Fibroblast of skin of right quadriceps (primary cell): ENCODE data around the gene CLSTN2.
A peak's percentile ranks its signal among the peaks of the same experiment; 100 is the strongest.

Source experiments
- DNase-seq: peaks from one replicate; pipeline ENCODE4 v3.0.0-alpha.2; 2013

Gene CLSTN2

DNA sequence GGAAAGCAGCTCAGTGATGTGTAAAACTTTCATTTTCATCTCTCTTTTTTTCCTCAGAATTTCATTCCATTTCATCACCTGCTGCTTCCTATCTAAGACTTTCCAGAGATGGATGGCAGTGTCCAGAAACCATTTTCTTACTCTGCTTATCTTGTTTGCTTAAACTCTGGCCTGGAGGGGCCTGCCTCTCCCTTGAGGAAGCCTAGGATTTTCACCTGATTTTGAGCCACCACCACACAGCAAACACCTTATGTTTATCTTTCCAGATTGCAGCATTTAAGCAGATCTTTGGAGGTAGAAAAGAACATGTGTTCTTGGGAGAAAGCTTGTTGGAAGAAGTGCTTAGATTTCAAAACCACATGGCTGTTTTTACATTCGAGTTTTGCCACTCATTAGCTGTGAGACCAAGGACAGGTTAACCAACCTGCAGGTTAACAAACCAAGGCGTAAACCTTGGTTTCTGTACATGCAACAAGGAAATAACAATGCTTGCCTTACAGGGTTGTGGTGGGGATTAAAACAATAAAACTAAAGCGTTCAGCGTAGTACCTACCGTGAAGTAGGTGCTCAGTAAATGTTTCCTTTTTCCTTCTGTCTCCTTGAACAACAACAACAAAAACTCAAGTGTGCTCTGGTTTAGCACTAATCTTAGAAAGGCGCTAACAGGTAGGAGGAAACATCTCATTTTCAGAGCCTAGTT lies 120.3 kb downstream of the CLSTN2 start:
- DNase-seq, result no peak

GRCh38 chr3:140056047-140056446 lies 121.1 kb downstream of the CLSTN2 start:
- no peak for DNase-seq

- DNase-seq, result no peak
These were observed 126.2 kb downstream of the CLSTN2 start for GRCh38 chr3:140061211-140061610.

- no peak for DNase-seq
These were observed 127.5 kb downstream of the CLSTN2 start for GRCh38 chr3:140062461-140062860.

- DNase-seq, result no peak
These were observed 132.5 kb downstream of the CLSTN2 start for GRCh38 chr3:140067487-140067886.

GRCh38 chr3:140068494-140069017 lies 133.6 kb downstream of the CLSTN2 start:
- no peak for DNase-seq

GRCh38 chr3:140073278-140074045 lies 138.5 kb downstream of the CLSTN2 start:
- DNase-seq, result no peak

GRCh38 chr3:140076552-140076951 lies 141.6 kb downstream of the CLSTN2 start:
- DNase-seq, result no peak

DNA sequence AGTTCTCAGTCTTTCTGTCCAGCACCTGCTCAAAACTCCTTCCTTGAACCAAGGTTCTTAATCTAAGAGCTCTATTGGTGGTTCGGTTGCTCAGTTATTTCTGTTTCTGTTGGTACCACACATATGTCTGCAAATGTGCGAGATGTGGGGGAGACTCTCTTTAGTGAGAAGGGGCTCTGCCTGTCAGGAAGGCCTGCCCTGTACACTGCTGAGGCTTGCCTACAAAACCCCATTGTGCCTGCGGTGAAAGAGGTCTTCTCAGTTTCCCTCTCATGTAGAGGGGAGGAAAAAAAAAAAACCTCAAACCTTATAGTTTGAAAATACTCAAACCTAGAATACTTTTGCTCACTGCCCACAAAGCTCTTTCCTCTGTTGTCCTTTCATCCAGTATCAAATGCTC lies 142.4 kb downstream of the CLSTN2 start:
- no peak for DNase-seq

- DNase-seq, result no peak
These were observed 143.4 kb downstream of the CLSTN2 start for GRCh38 chr3:140078343-140078742.

- no peak for DNase-seq
These were observed 144.0 kb downstream of the CLSTN2 start for GRCh38 chr3:140078940-140079339.

DNA sequence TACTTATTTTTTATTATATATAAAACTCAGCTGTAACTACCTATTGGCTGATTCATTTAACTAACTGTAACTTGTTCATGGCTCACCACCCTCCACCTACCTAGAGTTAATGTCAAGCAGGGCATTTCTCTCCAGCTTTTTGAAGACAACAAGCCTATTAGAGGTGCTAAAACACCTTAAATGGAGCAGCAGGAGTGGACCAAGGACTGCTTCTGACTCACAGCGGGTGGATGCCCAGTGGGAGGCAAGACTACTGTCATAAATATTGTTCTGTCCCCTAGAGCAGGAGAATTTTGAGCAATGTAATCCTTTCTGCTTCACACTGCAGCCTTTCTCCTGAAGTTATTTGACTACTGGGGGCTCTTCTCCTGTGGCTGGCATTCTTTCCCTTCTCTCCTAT lies 146.9 kb downstream of the CLSTN2 start:
- no peak for DNase-seq

DNA sequence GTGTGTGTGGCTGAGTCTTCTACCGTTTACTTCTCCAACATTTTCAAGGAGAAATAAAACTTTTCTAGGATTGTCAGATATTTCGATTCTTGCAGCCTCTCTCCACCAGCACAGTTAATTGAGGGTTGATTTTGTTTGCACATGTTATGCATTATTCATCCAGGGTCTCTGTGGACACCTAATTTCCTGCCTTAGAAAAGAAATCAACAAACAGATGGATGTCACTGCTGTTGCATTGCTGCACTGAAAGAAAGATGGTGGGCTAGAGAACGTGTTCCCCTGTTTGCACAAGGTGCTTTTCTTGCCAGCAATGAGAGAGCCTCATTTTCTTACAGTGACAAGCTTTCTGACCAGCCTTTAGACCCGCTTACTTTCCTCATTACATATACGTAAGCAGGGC lies 150.0 kb downstream of the CLSTN2 start:
- no peak for DNase-seq

GRCh38 chr3:140086642-140087041 lies 151.7 kb downstream of the CLSTN2 start:
- DNase-seq, result no peak

- DNase-seq, result no peak
These were observed 153.1 kb downstream of the CLSTN2 start for GRCh38 chr3:140088058-140088457.

- no peak for DNase-seq
These were observed 153.5 kb downstream of the CLSTN2 start for GRCh38 chr3:140088513-140088912.

DNA sequence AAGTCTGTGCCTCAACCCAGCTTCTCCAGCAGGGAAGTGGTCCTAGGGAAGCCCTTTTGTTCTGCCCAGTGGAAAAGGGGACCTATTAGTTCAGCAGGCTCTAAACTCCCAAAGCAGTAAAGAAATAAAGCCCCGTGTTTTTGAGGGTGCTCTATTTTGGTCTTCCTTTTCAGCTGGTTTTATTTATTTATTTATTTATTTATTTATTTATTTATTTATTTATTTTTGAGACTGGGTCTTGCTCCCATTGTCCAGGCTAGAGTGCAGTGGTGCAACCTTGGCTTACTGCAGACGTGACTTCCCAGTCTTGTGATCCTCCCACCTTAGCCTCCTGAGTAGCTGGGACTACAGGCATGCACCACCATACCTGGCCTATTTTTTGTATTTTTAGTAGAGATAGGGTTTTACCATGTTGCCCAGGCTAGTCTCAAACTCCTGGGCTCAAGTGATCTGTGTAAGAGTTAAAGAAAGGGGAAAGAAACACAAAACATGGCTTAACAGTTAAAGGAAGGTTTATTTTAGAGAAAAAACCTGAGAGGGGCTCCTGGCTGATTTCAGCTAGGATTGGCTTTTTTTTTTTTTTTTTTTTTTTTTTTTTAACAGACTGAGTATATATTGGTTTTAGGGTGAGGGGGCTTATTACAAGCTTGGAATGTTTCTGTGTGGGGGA lies 154.6 kb downstream of the CLSTN2 start:
- no peak for DNase-seq

DNA sequence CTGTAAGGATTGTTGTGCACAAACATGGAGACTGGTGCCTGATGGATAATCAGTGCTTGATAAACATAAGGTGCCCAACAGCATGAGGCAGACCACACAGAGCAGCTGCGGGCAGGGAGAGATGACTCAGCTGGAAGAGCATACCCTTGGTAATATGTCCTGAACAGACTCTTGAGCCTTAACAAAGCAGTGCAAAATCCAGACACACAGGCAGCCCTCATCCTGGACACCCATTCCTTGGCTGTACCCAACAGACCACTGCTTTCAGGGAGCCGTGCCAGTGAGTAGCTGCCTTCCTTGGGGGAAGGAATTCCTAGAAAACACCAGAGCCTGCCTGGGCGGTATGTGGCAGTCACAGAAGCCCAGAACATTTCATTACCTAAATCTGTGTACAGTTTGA lies 156.2 kb downstream of the CLSTN2 start:
- DNase-seq, result no peak

- DNase-seq, result no peak
These were observed 158.0 kb downstream of the CLSTN2 start for GRCh38 chr3:140092848-140093536.

DNA sequence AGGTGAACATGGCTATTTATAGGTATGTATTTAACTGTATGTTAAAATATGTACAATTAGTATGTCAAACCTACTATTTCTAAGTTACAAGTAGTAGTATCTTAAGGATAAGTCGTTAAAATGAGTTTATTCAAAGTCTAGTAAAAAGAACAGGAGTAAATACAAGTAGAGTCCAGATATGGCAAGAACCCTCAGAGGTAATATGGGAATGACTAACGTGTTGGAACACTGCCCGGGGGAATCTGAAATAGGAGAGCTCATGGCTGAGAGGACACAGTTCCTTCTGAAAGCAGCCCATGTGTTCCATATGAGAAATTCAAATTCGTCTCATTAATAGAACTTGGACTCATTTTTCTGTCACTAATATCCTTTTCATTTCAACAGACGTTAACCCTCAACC lies 158.8 kb downstream of the CLSTN2 start:
- peak; percentile 74 for DNase-seq

DNA sequence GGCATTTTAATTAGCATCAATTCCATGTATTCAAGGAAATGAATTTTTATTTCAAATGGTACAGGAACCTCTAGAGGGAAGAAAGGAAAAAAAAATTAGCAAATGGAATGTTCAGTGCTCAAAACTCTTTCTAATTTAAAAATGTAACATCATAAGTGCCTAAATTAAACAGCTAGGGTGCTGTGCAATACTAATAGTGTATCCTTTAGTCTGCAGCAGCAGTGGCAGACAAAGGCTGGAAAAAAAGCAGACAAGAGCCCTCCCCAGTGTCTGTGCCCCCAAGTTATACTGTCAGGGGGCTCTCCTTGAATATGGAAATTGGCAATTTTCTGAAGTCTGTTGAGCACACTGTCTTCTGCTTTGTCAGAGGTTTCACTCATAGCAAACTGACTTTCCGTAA lies 159.5 kb downstream of the CLSTN2 start:
- no peak for DNase-seq

GRCh38 chr3:140096037-140096436 lies 161.1 kb downstream of the CLSTN2 start:
- no peak for DNase-seq
